Neural progenitor cell (in vitro differentiated cells): ENCODE data around the gene YAP1.

Source experiments
- EZH2phosphoT487 ChIP-seq: fragments of 200-600 bp; sonication (generic); IDR thresholded peaks from 2 replicates; pipeline ENCODE4 v1.6.1; 2017; ENCODE audit warnings: antibody characterized with exemption
- TF ChIP-seq, protein P1 (sequence below): fragments of 200-600 bp; sonication (generic); IDR thresholded peaks from 2 replicates; pipeline ENCODE4 v1.5.1; 2017; ENCODE audit warnings: antibody characterized with exemption, mild to moderate bottlenecking

DNA sequence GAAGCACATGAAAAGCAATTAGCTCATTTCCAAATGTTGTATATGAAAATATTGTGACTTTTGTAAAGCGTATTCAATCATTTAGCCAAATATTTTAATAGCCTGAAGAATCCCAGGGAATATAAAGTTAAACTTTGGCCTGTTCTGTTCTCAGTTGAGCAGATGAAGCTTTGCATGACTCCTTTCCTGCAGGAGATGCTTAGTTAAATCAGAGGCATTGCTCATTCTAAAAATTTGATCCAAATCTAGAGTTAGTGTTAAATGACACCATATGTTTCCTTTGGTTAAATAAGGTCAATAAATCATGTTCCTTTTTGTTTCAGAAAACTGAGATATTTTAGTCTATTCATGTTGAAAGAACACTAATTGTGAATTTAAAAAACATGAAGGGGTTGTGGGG is 155.9 kb downstream of the YAP1 start:
- TF ChIP-seq, protein P1, sequence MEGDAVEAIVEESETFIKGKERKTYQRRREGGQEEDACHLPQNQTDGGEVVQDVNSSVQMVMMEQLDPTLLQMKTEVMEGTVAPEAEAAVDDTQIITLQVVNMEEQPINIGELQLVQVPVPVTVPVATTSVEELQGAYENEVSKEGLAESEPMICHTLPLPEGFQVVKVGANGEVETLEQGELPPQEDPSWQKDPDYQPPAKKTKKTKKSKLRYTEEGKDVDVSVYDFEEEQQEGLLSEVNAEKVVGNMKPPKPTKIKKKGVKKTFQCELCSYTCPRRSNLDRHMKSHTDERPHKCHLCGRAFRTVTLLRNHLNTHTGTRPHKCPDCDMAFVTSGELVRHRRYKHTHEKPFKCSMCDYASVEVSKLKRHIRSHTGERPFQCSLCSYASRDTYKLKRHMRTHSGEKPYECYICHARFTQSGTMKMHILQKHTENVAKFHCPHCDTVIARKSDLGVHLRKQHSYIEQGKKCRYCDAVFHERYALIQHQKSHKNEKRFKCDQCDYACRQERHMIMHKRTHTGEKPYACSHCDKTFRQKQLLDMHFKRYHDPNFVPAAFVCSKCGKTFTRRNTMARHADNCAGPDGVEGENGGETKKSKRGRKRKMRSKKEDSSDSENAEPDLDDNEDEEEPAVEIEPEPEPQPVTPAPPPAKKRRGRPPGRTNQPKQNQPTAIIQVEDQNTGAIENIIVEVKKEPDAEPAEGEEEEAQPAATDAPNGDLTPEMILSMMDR = no peak
- no peak for TF ChIP-seq EZH2phosphoT487
